ENCODE measurements around the gene SLC24A3. TPM values are rescaled to one million over a fixed set of nuclear protein-coding genes. Genes with fewer than 3 reads are reported as not detected.

SLC24A3 gene
- total and polyA plus RNA-seq, 5 donors: 0.57 to 1.1 (median 0.76) TPM

GRCh38 chr20:19493794-19494495, 281.5 kb downstream of the SLC24A3 start:
- intact Hi-C loops (cut with DNase I): no loop called here
- 46% methylated on average over 7 of the region's 7 CpGs for WGBS
- DNase-seq: peak in 2 of 3 donors; percentile 61 to 63

GRCh38 chr20:19495905-19496703, 283.7 kb downstream of the SLC24A3 start:
- no peak overlapping the region for H3K27ac ChIP-seq (ENCODE audit: low read length)
- intact Hi-C loops (cut with DNase I): no loop called here
- no peak for ATAC-seq

More at GRCh38 chr20:19493794-19494495, 281.5 kb downstream of the SLC24A3 start:
- Histone ChIP-seq H3K4me3 (ENCODE audit: low read length) (no peak overlapping the region), H3K27ac (ENCODE audit: low read length) (no peak overlapping the region), H3K27me3 (ENCODE audit: control insufficient read depth, insufficient read depth) (no peaks in the 10 kb centered on the region), H3K9me3 (ENCODE audit: control insufficient read depth, low read length) (no peaks in the 10 kb centered on the region), H3K4me1 (ENCODE audit: control insufficient read depth, insufficient read depth, low read length) (no peaks in the 10 kb centered on the region)
- ATAC-seq: peak; percentile 31 to 74

GRCh38 chr20:19497064-19497463, 284.6 kb downstream of the SLC24A3 start:
- DNase-seq (no peak), ATAC-seq (no peak)
- no peak overlapping the region for H3K27ac ChIP-seq (ENCODE audit: low read length)
- no peak overlapping the region for H3K4me3 ChIP-seq (ENCODE audit: low read length)
- 89% methylated on average over 6 of the region's 6 CpGs for WGBS
- intact Hi-C loops (cut with DNase I): no loop called here
- H3K27me3 ChIP-seq (ENCODE audit: control insufficient read depth, insufficient read depth): no peaks in the 10 kb centered on the region
- H3K9me3 ChIP-seq (ENCODE audit: control insufficient read depth, low read length): no peaks in the 10 kb centered on the region
- H3K4me1 ChIP-seq (ENCODE audit: control insufficient read depth, insufficient read depth, low read length): no peaks in the 10 kb centered on the region

More at GRCh38 chr20:19495905-19496703, 283.7 kb downstream of the SLC24A3 start:
- Histone ChIP-seq H3K4me1 (ENCODE audit: control insufficient read depth, insufficient read depth, low read length) (no peaks in the 10 kb centered on the region), H3K27me3 (ENCODE audit: control insufficient read depth, insufficient read depth) (no peaks in the 10 kb centered on the region), H3K9me3 (ENCODE audit: control insufficient read depth, low read length) (no peaks in the 10 kb centered on the region), H3K4me3 (ENCODE audit: low read length) (no peak overlapping the region)
- DNase-seq: peak in 1 of 3 donors; percentile 57
- WGBS: 58% methylated on average over 12 of the region's 12 CpGs

GRCh38 chr20:19498756-19499155, 286.3 kb downstream of the SLC24A3 start:
- H3K4me3 ChIP-seq (ENCODE audit: low read length): no peak overlapping the region
- H3K27me3 ChIP-seq (ENCODE audit: control insufficient read depth, insufficient read depth): no peaks in the 10 kb centered on the region
- WGBS: 84% methylated on average over 5 of the region's 5 CpGs
- intact Hi-C loops (cut with DNase I): no loop called here
- H3K4me1 ChIP-seq (ENCODE audit: control insufficient read depth, insufficient read depth, low read length): no peaks in the 10 kb centered on the region
- no peak for ATAC-seq
- DNase-seq: no peak
- no peak overlapping the region for H3K27ac ChIP-seq (ENCODE audit: low read length)
- no peaks in the 10 kb centered on the region for H3K9me3 ChIP-seq (ENCODE audit: control insufficient read depth, low read length)

- DNase-seq: no peak
- Histone ChIP-seq H3K27me3 (ENCODE audit: control insufficient read depth, insufficient read depth) (no peaks in the 10 kb centered on the region), H3K4me3 (ENCODE audit: low read length) (no peak overlapping the region), H3K9me3 (ENCODE audit: control insufficient read depth, low read length) (no peaks in the 10 kb centered on the region), H3K4me1 (ENCODE audit: control insufficient read depth, insufficient read depth, low read length) (no peaks in the 10 kb centered on the region), H3K27ac (ENCODE audit: low read length) (no peak overlapping the region)
- ATAC-seq: no peak
- WGBS: 89% methylated on average over 4 of the region's 4 CpGs
- intact Hi-C loops (cut with DNase I): no loop called here
Observed at GRCh38 chr20:19501476-19502115, 289.2 kb downstream of the SLC24A3 start.

- ATAC-seq (no peak), DNase-seq (no peak)
- Histone ChIP-seq H3K27me3 (ENCODE audit: control insufficient read depth, insufficient read depth) (no peaks in the 10 kb centered on the region), H3K9me3 (ENCODE audit: control insufficient read depth, low read length) (no peaks in the 10 kb centered on the region), H3K4me3 (ENCODE audit: low read length) (no peak overlapping the region), H3K4me1 (ENCODE audit: control insufficient read depth, insufficient read depth, low read length) (no peaks in the 10 kb centered on the region), H3K27ac (ENCODE audit: low read length) (no peak overlapping the region)
- WGBS: 80% methylated on average over 5 of the region's 5 CpGs
- intact Hi-C loops (cut with DNase I): no loop called here
Observed at GRCh38 chr20:19502169-19502568, 289.7 kb downstream of the SLC24A3 start.

GRCh38 chr20:19504251-19504650, 291.8 kb downstream of the SLC24A3 start:
- no peaks in the 10 kb centered on the region for H3K4me1 ChIP-seq (ENCODE audit: control insufficient read depth, insufficient read depth, low read length)
- H3K27me3 ChIP-seq (ENCODE audit: control insufficient read depth, insufficient read depth): no peaks in the 10 kb centered on the region
- H3K4me3 ChIP-seq (ENCODE audit: low read length): no peak overlapping the region
- no peak for ATAC-seq
- intact Hi-C loops (cut with DNase I): no loop called here
- no peak overlapping the region for H3K27ac ChIP-seq (ENCODE audit: low read length)
- no peak for DNase-seq
- no peaks in the 10 kb centered on the region for H3K9me3 ChIP-seq (ENCODE audit: control insufficient read depth, low read length)

- H3K4me1 ChIP-seq (ENCODE audit: control insufficient read depth, insufficient read depth, low read length): no peaks in the 10 kb centered on the region
- no peaks in the 10 kb centered on the region for H3K27me3 ChIP-seq (ENCODE audit: control insufficient read depth, insufficient read depth)
- intact Hi-C loops (cut with DNase I): no loop called here
- no peak overlapping the region for H3K27ac ChIP-seq (ENCODE audit: low read length)
- ATAC-seq (no peak), DNase-seq (no peak)
- H3K4me3 ChIP-seq (ENCODE audit: low read length): no peak overlapping the region
- 81% methylated on average over 1 of the region's 1 CpG for WGBS
- H3K9me3 ChIP-seq (ENCODE audit: control insufficient read depth, low read length): no peaks in the 10 kb centered on the region
Observed at GRCh38 chr20:19506021-19506420, 293.6 kb downstream of the SLC24A3 start.

GRCh38 chr20:19508449-19508848, 296.0 kb downstream of the SLC24A3 start:
- H3K27ac ChIP-seq (ENCODE audit: low read length): no peak overlapping the region

GRCh38 chr20:19510611-19511010, 298.2 kb downstream of the SLC24A3 start:
- Histone ChIP-seq H3K27ac (ENCODE audit: low read length) (no peak overlapping the region), H3K9me3 (ENCODE audit: control insufficient read depth, low read length) (no peaks in the 10 kb centered on the region), H3K4me3 (ENCODE audit: low read length) (no peak overlapping the region), H3K27me3 (ENCODE audit: control insufficient read depth, insufficient read depth) (no peaks in the 10 kb centered on the region), H3K4me1 (ENCODE audit: control insufficient read depth, insufficient read depth, low read length) (no peaks in the 10 kb centered on the region)
- no peak for ATAC-seq
- no peak for DNase-seq
- 70% methylated on average over 2 of the region's 2 CpGs for WGBS
- intact Hi-C loops (cut with DNase I): no loop called here

More at GRCh38 chr20:19508449-19508848, 296.0 kb downstream of the SLC24A3 start:
- no peaks in the 10 kb centered on the region for H3K9me3 ChIP-seq (ENCODE audit: control insufficient read depth, low read length)
- no peak overlapping the region for H3K4me3 ChIP-seq (ENCODE audit: low read length)
- no peaks in the 10 kb centered on the region for H3K4me1 ChIP-seq (ENCODE audit: control insufficient read depth, insufficient read depth, low read length)
- WGBS: 84% methylated on average over 5 of the region's 5 CpGs
- intact Hi-C loops (cut with DNase I): no loop called here
- DNase-seq (no peak), ATAC-seq (no peak)
- H3K27me3 ChIP-seq (ENCODE audit: control insufficient read depth, insufficient read depth): no peaks in the 10 kb centered on the region

- ATAC-seq (no peak), DNase-seq (no peak)
- intact Hi-C loops (cut with DNase I): no loop called here
- Histone ChIP-seq H3K9me3 (ENCODE audit: control insufficient read depth, low read length) (no peaks in the 10 kb centered on the region), H3K27ac (ENCODE audit: low read length) (no peak overlapping the region), H3K27me3 (ENCODE audit: control insufficient read depth, insufficient read depth) (no peaks in the 10 kb centered on the region), H3K4me1 (ENCODE audit: control insufficient read depth, insufficient read depth, low read length) (no peaks in the 10 kb centered on the region), H3K4me3 (ENCODE audit: low read length) (no peak overlapping the region)
- WGBS: 72% methylated on average over 4 of the region's 4 CpGs
Observed at GRCh38 chr20:19511931-19512330, 299.5 kb downstream of the SLC24A3 start.

Data from right cardiac atrium (tissue), 5 donors.